HG02571 (cell line): Measurements from ENCODE around the gene SFSWAP.
"Not testable (repeated sequence)": the region's sequence is repeated elsewhere in the genome, so short reads cannot be mapped to it uniquely, and the experiment has no call there.

Source experiments
- ATAC-seq: cut with Tn5 transposase; IDR thresholded peaks from one replicate; pipeline ENCODE4 v1.9.1; 2021; ENCODE audit warnings: mild to moderate bottlenecking, moderate library complexity; ENCODE audit not compliant: unreplicated experiment

Gene SFSWAP

DNA sequence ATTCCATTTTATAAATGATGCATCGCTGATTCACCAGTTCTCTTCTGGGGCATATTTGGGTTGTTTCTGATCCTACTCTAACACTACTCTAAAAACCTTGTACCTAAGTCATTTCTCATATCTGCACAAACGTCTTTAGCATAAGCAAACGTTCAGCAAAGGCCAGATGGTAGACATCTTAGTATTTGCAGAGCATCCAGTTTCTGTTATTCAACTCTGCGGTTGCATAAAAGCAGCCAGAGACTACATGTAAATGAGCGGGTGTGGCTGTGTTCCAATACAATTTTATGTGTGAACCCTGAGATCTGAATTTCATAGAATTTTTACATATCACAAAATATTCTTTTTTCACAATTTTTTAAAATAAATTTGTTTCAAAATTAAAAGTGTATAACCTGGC is 94.5 kb downstream of the SFSWAP start:
- no peak for ATAC-seq

DNA sequence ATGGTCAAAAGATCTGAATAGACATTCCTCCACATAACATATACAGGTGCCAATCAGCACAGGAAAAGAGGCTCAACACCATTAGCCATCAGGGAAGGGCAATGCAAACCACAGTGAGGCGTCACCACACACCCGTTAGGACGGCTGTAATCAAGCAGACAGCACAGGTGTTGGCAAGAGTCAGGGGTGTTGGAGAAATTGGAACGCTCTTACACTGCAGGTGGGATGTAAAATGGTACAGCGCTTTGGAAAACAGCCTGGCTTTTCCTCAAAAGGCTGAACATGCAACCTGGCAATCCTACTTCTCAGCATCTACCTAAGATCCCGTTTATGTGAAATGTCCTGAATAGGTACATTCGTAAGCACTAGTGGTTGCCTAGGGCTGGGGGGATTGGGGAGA is 95.8 kb downstream of the SFSWAP start:
- no peak for ATAC-seq

DNA sequence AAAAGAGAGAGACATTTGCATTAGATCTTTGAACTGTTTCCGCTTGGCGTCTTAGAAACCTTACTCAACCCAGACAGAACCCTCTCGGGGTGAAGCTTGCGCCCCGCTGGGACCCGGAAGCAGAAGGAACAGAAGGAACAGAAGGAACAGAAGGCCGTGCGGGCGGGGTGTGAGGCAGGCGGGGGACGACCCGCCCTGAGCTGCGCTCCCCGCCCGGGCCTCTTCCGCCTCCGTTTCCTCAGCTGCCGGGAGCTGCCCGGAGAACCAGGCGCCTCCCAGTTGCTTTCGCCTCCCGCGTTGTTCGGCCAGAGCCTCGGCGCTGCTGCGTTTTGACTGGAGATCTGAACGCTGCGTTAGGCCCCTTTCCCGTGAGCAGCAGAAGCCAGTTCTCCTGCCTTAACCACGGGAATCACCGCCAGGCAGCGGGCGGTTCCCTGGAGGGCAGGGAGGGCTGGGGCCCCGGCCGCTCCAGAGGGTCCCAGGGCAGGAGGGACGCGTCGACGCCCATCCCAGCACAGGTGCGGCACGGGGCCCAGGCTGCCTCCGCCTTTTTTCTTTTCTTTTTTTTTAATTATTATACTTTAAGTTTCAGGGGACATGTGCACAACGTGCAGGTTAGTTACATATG is 98.0 kb downstream of the SFSWAP start:
- ATAC-seq = no peak

DNA sequence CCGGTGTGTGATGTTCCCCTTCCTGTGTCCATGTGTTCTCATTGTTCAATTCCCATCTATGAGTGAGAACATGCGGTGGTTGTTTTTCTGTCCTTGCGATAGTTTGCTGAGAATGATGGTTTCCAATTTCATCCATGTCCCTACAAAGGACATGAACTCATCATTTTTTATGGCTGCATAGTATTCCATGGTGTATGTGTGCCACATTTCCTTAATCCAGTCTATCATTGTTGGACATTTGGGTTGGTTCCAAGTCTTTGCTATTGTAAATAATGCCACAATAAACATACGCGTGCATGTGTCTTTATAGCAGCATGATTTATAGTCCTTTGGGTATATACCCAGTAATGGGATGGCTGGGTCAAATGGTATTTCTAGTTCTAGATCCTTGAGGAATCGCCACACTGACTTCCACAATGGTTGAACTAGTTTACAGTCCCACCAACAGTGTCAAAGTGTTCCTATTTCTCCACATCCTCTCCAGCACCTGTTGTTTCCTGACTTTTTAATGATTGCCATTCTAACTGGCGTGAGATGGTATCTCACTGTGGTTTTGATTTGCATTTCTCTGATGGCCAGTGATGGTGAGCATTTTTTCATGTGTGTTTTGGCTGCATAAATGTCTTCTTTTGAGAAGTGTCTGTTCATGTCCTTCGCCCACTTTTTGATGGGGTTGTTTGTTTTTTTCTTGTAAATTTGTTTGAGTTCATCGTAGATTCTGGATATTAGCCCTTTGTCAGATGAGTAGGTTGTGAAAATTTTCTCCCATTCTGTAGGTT is 98.8 kb downstream of the SFSWAP start:
- ATAC-seq = not testable (repeated sequence)

DNA sequence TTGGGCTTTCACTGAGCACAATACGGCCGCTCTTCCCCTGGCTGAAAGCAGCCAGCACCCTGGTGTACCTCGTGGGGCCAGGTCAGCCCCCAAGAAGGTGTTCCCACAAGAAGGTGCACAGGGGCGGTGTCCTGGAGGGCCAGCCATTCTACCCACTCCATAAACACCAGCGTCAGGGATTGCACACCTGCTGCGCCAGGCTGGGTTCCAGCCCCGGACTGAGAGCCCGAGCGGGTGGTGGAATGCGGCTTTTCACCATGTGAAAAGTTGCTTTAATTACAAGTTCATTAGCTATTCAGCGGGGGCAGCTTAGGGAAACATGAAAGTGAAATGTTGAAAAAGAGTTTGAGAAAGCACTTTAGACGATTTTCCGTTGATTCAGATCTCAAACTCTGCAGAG is 99.8 kb downstream of the SFSWAP start:
- no peak for ATAC-seq

DNA sequence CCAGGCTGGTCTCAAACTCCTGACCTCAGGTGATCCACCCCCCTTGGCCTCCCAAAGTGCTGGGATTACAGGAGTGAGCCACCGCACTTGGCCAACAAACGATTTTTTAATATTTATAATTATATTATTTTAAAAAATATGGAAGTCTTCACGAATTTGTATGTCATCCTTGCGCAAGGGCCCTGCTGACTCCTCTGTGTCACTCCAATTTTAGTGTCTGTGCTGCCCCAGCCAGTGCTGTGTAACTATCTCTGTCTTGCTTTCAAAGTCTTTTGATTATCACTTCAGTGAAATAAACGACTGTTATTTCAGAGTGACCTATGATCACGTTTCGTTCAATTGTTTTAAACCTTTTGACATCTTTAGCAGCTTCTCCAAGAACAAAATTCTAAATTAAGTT is 104.2 kb downstream of the SFSWAP start:
- no peak for ATAC-seq

DNA sequence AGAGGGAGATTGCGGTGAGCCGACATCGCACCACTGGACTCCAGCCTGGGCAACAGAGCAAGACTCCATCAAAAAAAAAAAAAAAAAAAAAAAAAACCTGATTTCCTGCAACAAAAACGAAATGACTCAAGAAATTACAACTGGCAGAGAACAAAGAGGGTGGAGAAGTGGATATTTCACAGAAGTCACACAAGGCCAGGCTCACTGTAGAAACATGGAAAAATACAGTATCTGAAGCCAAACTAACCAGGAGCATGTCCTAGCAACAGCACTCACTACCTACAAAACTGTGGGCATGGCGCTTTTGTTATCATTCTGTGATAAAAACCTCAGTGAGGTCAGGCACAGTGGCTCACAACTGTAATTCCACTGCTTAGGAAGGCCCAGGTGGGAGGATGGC is 105.6 kb downstream of the SFSWAP start:
- ATAC-seq = no peak

DNA sequence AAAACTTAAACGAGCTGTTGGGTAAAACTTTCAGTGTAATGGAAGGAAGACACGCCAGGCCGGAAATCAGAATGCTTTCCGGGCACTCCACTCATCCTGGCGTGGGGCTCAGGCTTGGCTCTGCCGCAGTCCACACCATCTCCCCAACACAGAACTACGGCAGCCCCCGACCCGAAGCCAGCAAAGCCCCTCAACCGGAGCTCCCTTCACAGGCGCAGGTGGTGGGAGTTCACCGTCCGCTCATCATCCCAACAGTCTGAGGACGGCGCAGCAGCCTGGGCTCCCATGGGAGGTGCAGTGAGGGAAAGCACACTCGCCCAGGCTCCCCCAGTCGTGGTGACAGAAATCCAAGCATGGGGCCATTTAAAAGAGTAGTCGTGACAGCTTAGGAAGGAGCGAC is 106.4 kb downstream of the SFSWAP start:
- ATAC-seq = no peak

DNA sequence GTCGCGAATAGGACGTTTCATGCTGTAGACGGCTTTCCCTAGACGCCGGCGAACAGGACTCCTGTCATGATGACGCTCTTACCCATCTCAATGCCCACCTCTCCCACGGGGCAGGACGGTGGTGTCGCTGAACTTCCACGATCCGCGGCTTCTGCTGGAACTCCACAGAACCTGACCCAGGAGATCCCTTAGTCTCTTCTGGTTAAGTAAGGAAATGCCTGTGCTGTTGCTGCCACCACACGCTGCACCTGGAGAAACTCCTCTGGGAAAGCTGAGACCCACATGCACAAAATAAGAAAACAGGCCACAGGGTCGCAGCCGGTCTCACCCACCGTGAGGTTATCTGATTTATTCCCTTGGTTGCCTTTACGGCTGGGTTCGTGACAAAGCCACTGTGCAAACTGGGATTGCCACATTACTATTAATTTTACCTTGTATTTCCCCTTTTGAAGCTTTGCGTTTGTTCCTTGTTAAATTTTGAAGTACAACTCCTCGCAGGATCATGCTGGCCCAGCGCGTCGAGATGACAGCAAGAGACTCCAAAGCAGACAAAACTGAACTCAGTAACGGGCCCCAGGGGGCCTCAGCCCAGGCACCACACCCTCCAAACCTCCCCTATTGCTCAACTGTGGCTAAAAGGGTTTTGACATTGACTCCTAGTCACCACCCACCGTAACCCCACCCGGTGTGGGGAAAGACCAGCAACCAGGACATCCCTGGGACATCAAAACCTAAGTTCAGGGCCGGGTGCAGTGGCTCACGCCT is 108.1 kb downstream of the SFSWAP start:
- ATAC-seq = no peak

DNA sequence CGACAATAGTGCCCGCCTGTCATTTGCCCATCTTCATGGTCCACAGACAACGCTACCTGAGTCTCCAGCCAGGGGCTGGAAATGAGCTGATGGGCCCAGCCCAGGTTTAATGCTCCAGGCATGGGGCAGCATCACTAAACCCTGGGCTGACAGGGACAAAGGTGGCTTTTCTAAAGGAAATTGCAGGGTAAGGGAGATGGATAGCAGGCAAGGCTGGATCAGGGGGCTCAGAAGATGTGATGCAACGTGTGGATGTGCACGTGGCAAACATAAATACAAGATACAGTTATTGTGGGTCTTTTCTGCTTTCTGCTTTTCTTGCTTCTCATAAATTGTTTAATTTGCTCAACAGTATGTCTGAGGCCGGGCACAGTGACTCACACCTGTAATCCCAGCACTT is 113.6 kb downstream of the SFSWAP start:
- ATAC-seq = no peak

DNA sequence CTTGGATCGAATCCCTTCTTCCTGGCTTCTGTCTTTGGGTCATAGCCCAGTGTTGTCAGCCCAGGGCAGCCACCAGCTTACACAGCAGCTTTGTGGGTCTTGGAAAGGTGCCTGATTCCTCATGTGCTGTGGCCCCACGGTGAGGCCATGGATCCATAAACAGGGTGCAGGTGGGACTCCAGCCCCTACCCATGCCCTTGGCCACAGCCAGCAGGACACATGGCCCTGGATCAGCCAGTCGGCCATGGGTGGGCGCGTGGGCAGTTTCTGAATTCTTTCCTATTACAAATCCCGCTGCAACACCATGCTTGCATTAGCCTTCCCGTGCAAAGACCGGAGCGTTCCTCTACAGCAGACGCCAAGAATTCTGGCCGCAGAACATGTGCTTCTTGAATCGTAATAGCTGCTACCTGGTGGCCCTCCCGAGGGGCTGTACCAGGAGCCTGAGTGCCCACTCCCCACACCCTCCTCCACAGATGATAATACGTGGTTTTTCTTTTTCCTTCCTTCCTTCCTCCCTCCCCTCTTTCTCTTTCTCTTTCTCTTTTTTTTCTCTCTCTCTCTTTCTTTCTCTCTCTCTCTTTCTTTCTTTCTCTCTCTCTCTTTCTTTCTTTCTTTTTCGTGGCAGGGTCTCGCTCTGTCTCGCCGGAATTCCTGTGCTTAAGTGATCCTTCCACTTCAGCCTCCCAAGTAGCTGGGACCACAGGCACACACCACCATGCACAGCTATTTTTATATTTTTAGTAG is 114.4 kb downstream of the SFSWAP start:
- ATAC-seq = no peak

DNA sequence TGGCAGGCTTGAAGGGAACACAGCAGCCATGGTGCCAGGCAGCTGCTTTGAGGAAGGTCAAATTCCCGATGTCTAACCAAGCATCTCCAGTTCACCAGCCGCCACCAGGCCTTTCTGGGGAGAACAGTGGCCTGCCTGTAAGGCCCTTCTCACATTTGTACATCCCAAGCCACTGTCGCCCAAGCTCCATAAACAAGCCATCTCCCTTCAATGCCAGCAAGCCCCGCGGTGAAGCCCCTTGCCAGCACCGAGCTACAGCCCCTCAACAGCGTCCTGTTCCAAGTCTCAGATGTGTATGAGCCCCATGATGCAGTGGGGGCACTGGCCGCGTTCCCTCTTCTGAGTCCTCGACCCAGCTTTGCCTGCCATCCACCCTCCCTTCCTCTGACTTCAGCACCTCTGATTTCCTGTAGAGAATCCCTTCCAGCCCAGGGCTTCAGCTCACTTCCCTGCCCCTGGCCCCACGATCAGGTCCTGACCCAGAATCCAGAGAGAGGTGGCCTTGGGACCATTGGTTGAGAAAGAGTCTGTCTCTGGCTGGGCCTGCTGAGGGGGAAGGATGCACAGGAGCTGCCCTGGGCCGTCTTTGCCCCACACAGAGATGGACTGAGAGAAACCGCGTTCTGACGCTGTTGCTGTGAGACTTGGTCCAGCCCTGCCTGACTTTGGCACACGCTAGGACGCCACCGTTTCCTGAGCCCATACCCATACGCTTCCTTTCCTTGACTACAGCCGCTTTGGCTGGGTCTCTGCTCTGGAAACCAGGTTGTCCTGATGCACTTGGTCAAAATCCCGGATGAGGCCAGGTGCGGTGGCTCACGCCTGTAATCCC is 115.4 kb downstream of the SFSWAP start:
- ATAC-seq = no peak

DNA sequence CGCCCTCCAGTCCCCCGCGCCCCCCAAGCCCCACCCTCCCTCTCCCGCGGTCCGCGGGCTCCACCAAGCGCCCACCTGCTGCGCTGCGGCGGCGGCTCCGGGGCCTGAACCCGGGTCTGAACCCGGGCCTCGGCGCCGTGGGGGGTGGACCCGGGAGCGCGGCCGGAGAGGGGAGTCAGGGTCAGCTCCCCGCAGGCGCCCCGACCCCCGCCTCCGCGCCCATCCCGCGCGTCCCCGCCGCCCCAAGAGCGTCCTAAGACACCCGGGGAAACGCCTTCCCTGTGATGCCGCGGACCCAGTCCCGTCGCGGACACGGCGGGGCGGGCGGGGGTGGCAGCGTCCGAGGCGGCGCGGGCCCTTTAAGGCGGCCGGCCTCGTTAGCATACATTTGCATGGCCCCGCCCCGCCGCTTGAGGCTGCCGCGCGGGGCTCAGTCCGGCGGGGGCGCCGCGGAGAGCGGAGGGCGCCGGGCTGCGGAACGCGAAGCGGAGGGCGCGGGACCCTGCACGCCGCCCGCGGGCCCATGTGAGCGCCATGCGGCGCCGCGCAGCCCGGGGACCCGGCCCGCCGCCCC is 117.2 kb downstream of the SFSWAP start, which contains the start of gene MMP17:
MMP17 (plus strand) TSS at position 433 of the 574 bp plus-strand sequence; CDS start at position 535, 102 bp downstream.
- ATAC-seq = no peak

DNA sequence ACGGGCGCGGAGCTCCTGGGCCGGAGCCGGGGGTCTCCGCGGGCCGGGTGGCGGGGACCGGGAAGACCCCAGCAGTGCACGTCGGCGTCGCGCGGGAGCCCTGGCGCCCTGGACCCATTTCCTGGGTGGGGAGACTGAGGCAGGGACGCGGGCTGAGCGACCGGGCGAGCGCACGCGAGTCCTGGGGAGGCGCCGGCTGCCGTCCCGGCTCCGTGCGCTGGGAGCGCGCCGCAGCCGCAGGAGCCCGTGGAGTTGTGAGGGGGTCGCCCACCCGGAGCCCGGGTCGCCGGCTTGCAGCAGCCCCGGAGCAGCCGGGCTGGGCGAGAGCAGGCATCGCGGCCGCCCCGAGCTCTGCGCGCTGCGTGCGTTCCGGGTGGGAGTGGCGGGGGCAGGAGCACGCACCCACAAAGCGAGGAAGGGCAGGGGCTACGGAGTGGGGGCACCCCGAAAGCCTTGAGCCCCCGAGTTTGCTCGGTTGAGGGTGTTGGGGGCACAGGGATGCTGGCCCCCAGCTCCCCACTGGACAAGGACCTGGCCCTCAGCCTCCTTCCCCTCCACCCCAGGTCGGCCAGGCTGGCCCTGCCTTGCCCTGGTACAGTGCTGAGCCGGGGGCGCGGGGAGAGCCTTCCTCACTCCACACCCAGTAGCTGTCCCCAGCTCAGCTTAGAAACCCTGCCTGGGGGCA is 117.9 kb downstream of the SFSWAP start:
- ATAC-seq = no peak

DNA sequence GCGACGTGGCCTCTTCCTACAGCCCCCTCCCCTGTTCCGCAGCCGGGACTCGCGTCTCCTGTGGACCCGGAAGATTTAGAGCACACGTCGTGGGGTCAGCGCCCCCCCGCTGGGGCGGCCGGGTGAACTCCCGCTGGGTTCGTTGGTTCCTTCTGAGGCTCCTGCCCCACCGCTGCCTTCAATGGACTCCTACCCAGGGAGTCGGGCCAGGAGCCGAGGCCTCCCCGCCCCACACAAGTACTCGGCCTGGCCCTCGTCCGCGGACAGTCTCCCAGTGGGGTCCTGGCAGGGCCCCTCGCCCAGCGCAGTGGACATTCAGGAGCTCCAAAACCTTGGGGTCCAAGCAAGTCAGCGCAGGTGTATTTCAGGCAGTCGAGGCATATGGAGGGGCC is 118.5 kb downstream of the SFSWAP start:
- ATAC-seq = no peak

DNA sequence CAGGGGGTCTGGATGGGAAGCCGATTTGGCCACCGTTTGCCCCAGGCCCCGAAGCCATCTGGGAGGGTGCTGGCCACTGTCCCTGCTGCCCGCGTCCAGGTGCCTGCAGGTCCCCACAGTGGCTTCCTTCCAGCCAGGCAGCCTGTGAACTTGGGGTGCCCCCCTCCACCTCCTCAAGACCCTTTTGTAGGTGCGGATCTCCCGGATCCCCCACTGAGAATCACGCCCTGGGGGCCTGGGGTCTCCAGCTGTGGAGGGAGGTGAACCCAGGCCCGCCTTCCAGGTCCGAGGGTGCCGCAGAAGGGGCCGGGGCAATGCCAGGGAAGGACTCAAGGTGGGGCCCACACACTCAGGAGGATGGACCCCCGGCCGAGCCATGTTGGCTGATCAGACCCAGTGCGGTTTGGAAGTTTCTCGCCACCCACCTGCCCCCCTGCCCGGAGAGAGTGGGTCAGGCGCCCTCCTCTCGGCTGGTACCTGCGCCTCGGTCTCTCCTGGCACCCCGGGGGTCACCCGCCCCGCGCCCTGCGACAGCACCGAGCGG is 119.0 kb downstream of the SFSWAP start:
- no peak for ATAC-seq

DNA sequence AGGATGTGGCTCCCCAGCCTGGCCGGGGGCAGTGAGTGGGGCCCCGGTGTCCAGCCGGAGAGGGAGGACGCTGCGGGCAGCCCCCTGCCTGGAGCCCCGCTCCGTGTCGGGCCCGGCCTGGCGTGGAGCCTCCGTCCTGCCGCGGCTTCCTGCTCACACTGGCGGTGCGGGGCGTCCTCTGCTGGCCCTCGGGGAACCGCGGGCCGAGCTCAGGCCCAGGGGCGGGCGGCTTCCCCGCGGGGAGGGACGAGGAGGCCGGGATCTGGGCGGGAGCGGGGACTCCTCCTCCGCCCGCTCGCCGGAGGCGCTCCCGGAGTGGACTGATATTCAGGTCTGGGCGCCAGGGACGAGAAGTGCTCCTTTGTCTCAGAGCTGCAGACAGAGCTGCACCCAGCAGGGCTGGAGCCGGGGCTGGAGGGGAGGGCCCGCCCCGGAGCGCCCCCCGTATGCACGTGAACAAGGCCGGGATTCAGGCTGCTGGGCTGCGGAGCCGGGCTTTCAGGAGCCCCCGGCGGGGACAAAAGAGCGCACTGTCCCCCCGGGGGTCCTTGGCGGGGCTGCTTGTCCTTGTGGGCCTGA is 119.5 kb downstream of the SFSWAP start:
- ATAC-seq = no peak

DNA sequence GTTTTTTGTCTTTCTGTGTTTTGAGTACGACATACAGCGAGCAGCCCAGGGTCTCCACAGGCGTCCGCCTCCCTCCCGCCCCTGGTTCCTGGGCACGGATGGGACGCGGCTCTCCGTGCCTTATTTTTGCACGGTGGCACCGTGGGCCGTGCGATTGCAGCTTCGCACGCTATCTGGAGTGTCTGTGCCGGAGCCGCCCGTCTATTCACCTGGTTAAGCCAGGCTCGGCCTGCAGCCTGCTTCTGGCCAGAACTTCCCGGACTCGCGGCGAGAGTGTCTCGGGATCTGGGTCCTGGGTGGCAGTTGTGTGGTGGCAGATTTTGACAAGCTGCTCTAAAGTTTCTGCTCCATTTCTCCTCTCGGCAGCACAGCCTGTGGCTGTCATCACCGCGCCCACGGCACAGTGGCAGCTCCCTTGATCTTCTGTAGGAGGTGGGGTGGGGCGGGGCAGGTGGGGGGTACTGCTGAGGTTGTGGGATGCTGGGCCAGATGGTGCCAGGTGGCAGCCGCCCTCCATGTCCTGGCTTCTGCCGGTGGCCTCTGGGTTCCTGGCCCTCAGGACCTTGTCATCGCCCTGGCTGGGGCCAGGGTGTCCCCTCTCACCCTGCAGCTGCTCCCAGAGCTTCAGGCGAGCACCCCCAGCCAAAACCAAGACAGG is 120.2 kb downstream of the SFSWAP start:
- no peak for ATAC-seq
